Lower leg skin (tissue), 3 donors: Measurements from ENCODE around the gene SCPEP1.

Experiments used
- POLR2A ChIP-seq, 2 donors: fragments of 450-650 bp; IDR thresholded peaks; one replicate each; pipeline ENCODE4 v1.6.1; 2016 to 2017; ENCODE audit warnings: antibody characterized with exemption in 2 of 2, mild to moderate bottlenecking in 1 of 2, moderate library complexity in 1 of 2
- TF ChIP-seq, protein P1 (sequence below), 3 donors: fragments of 450-650 bp; IDR thresholded peaks; one replicate each; pipeline ENCODE4 v1.5.1; 2016; ENCODE audit warnings: antibody characterized with exemption in 3 of 3, mild to moderate bottlenecking in 3 of 3, moderate library complexity in 2 of 3

DNA sequence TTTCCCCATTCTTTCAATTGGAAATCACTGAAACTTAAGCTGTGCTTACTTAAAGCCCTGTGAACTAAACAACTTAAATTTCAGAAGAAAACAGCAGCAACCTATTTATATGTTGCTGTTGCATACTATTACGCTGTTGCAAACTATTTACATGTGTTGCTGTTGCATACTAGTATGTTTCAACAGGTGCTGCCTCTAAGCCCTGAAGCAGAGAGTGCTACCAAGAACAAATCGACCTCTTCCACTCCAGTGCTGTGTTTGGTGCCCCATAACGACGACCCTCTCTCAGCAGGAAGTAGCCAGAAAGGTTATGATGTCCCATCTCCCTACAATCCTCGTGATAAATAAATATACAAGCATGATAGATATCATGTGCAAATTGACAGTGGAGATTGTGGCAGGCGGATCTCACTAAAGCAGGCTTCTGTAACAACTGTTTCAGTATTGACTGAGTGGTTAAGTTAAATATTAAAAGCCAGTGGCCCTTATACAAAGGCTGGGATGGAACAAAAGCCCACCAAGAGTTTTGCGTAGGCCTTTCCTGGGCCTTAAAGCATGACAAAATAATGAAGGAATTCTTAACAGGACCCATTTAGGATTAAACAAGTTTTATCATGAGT is 5.7 kb upstream of the SCPEP1 start:
- TF ChIP-seq, protein P1, sequence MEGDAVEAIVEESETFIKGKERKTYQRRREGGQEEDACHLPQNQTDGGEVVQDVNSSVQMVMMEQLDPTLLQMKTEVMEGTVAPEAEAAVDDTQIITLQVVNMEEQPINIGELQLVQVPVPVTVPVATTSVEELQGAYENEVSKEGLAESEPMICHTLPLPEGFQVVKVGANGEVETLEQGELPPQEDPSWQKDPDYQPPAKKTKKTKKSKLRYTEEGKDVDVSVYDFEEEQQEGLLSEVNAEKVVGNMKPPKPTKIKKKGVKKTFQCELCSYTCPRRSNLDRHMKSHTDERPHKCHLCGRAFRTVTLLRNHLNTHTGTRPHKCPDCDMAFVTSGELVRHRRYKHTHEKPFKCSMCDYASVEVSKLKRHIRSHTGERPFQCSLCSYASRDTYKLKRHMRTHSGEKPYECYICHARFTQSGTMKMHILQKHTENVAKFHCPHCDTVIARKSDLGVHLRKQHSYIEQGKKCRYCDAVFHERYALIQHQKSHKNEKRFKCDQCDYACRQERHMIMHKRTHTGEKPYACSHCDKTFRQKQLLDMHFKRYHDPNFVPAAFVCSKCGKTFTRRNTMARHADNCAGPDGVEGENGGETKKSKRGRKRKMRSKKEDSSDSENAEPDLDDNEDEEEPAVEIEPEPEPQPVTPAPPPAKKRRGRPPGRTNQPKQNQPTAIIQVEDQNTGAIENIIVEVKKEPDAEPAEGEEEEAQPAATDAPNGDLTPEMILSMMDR (IDR thresholded peaks at IDR 0.05), result no peak
- no peak for TF ChIP-seq POLR2A (IDR thresholded peaks at IDR 0.05)
